Measurements from ENCODE around the gene SEMA4F. TPM values are rescaled to one million over a fixed set of nuclear protein-coding genes. Genes with fewer than 3 reads are reported as not detected.

Gene SEMA4F
- total RNA-seq, 1 experiment from 2014 or later = 12.7 TPM

DNA sequence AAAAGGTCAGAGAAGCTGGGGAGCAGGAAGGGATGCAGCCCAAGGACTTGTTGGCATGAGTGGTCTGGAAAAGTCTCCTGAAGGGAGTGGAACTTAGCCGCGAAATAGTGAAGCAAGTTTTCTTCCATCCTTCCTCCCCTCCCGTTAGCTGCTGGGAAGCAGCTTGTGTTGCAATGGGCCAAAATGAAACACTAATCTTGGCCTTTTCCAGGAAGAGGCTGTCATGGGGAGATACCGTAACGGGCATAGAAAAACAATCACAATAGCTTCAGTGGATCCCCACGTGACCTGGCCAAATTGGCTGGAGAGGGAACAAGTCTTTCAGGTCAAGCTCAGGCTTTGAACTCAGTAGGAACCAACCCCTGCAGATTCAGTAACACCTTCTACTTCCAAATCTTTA is 49.3 kb downstream of the SEMA4F start:
- no peak for DNase-seq (ENCODE audit: low read depth)

DNA sequence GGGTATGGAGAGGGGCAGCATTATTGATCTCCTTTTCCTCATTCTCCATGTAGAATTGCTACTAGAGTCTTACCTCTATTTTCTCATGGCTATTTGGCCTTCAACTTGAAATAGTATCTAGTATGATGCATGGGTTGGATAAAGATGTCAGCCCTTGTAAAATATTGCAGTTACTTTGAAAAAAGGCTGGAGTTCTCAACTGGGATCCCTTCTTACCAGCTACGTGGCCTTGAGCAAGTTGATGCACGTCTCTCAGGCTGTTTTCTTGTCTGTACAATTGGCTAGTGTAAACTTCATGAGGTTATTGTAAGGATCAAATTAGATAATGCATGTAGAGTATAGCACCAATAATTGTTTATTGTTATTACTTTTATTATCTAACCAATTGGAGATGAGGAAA is 50.2 kb downstream of the SEMA4F start:
- no peak for DNase-seq (ENCODE audit: low read depth)

DNA sequence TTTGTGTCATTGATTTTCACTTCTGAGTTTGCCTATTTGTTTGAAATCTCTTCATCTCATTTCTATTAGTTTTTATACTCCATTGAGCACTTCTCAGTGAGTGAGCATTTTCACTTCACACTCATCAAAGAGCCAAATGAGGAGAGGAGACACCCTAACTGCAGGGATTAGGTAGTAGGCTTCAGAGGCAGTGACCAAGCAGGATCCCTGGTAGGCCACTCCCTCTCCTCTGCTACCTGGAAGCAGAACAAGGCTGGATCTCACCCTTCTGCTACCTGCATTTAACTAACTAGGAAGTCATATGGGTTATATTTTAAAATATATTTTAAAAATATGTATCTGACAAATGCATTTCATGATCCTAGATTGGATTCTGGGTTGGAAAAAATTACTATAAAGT is 52.7 kb downstream of the SEMA4F start:
- DNase-seq (ENCODE audit: low read depth) = no peak

DNA sequence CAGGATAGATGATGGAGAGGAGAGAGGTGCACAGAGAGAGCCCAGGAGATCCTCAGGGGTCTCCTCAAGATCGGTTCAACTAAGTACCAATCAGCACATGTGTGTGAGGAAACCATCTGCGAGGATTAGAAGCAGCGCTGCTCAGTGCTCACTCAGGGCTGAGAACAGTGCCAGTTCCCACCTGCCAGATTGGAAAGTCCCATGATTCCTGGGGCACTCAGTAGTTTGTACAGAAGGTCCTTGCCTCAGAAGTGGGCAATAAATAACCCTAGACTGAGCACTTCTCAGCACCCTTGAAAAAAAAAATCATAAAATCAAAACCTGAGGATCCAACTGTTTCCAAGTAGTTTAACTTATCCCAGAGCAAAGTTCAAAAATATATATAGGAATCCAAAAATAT is 53.8 kb downstream of the SEMA4F start:
- no peak for DNase-seq (ENCODE audit: low read depth)

DNA sequence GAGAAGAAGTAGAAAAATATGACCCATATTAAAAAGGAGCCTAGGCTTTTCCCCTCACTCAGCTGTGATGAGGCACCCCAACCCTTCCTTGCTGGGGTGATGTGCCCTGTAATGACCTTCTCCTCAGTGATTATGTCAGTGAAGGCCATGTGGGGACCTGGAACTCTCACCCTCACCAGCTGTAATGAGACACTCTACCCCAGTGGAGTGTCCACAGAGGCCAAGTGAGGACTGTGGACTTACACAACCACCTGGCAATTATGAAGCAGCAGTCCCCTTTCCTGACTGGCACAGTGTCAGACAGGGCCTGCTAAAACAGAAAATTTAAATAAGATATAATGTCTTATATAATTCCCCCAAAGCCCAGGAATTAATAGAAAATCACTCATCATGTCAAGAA is 54.2 kb downstream of the SEMA4F start:
- DNase-seq (ENCODE audit: low read depth) = no peak

DNA sequence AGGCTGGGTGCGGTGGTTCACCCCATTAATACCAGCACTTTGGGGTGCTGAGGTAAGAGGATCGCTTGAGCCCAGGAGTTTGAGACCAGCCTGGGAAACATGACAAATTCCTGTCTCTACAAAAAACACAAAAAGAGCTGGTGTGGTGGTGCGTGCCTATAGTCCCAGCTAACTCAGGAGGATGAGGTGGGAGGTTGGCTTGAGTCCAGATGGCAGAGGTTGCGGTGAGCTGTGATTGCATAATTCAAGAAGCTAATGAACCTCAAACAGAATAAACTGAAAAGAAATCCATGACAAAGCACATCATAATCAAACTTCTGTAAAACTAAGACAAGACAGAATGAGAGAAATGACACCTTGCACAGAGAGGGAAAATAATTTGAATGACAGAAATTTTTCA is 54.8 kb downstream of the SEMA4F start:
- DNase-seq (ENCODE audit: low read depth) = peak; percentile 79

DNA sequence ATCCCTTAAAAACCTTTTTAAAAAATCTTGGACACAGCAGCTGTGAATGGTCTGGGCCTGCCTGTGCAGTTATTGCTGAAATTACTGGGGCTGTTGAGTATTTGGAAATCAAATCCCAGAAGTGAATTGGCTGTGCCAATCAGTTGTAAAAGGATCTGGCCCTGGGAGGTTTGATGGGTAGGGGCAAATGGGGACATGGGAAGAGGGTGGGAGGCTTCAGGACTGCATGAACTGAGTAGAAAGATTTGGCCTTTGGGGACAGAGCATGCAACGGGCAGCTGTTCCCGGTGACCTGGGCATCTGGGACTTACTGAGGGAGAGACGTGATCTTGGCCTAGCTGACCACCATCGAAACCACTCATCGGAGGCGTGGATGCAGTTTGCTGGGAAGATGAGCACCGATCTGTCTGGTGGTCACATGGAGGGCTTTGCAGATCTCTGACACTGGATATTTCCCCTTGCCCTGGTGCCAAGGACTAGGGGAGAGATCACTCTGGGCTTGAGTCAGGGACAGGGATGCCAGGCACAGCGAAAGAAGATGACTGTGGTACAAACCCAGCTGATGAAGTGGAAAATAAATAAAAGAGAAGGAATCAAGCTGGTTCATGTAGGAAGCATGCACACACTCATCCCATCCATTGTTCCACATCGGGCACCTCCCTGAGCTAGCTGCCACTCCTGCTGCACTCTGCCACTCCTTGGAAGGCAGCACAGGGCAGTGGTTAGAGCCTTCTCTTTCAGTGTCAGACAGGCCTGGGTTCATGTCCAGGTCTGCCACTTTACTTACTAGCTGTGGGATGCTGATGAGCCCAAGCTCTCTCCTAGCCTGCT is 58.4 kb downstream of the SEMA4F start:
- peak; percentile 26 for DNase-seq (ENCODE audit: low read depth)

DNA sequence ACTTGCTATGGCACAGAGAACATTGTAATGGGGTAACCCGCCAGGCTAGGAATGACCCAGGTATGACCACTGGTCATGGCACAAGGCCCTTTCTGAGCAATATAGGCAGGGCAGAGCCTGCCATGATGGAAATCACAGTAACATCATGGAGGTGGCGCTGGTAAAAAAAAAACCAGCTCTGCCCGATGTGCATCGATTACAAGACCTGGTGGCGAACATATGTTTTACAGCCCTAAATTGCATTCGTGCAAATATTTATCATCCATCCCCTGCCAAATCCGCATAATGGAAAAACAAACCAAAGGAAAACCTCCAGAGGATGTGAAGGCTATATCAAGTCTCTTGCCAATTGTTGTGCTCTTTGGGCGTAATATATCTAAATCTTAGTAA is 60.6 kb downstream of the SEMA4F start:
- no peak for DNase-seq (ENCODE audit: low read depth)

DNA sequence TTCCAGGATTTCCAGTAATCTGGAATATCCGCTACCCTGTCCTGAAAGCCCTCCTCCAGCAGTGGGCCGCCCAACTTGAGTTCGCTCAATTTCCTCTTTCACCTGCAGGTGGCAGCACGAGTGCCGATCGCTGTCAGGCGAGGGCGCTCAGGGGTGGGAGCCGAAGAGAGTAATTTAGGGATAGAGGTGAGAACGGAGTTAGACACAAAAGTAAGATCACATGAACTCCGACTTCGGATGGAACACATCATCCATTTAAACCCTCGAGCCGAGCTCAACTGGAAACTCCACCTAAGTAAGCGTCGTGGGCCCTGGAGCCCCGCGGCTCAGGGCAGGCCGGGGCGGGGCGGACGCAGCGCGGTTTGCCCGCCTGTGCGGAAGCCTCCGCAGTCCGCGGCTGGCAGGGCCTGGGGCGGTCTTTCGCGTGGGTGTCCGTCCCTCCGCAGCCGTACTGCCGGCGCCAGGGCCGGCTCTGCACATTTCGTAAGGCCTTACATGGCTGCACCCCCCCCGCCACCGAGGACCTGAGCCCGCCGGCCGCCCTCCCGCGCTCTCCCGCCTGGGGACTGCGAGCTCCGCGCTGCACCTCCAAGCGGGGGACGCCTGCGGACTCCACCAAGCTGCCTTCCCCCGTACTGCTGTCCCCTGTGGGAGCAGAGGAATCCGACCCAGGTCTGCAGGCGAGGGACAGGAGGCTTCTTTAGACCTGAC is 61.2 kb downstream of the SEMA4F start:
- peak; percentile 76 for DNase-seq (ENCODE audit: low read depth)

DNA sequence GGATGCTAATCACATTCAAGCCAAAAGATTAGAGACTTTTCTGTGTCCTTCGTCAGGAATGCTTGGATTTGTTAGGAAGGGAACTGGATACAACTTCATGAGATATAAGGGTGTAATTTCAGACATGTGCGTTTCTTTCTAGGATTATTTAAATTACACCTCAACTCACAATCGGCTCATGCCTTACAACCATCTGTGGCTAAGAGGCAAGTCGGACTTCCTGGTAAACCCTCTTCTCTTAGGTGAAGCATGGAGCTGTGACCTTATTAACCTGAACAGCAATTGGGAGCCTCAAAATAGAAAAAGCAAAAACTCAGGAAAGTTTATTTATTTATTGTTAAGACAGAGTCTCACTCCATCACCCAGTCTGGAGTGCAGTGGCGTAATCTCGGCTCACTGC is 61.8 kb downstream of the SEMA4F start:
- DNase-seq (ENCODE audit: low read depth) = no peak

DNA sequence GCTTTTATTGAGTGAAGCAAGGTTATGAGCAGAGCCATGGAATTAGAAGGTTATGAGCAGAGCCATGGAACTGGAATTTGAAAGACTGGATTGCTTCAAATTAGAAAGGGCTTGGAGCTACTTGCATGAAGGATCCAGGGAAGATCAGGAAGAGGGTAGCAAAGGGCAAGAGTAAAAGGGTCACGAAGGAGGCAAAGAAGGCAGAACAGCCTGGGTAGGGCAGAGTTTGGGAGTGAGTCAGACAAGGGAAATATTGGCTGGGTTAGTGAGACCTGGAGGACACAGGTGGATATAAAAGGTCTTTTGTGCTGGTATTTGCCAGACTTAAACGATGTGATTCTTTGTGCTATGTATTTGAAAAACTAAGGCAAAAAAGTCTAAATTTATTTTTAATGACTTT is 65.0 kb downstream of the SEMA4F start:
- peak; percentile 20 for DNase-seq (ENCODE audit: low read depth)

DNA sequence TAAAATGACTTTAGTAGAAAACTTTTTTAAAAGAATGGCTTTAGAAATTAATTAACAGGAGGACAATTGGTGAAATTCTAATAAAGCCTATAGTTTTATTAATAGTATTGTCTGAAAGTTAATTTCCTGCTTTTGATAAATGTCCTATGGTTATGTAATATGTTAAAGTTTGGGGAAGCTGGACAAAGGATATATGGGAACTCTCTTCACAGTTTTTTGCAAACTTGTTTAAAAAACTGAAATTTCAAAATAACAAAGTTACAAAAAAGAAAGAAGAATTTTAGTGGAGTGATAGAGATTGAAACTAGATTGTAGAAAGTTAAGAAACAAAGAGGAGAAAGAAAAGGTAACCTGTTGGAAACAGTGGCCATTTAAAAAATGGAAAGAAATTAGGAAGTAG is 67.3 kb downstream of the SEMA4F start:
- DNase-seq (ENCODE audit: low read depth) = no peak

DNA sequence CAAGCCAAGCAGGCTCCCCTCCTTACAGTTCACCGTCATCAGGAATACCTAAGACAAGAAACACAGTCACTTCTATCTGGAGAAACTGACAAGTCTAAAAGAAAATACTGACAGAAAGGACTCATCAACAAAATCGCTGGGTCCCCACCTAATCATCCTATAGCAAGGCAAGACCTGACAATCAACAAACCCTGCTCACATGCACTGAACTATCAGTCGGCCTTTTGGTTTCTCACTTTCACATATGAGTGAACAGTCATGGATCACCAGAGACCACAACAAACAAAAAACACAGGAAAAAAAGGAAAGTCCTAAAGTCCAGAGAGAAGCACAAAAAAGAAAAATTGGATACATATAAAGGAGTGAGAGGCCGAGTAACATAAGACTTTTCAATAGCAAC is 70.4 kb downstream of the SEMA4F start:
- no peak for DNase-seq (ENCODE audit: low read depth)

DNA sequence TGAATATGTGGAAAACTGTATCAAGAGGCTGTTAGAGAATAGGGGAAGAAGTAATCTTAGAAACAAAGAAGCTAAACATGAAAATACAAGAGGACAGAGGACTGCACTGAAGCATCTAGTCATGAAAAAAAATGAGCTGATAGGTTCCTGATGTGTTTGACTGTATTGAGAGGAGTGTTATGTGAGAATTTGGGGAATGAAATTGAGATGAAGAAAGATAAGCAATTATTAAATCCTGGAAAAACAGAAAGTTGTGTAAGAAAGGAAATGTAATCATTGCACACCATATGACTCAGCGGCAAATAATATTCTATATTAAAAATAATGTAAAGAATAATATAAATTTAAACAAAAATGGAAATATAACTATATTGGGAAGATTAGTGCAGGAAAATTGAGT is 71.2 kb downstream of the SEMA4F start:
- DNase-seq (ENCODE audit: low read depth) = no peak

DNA sequence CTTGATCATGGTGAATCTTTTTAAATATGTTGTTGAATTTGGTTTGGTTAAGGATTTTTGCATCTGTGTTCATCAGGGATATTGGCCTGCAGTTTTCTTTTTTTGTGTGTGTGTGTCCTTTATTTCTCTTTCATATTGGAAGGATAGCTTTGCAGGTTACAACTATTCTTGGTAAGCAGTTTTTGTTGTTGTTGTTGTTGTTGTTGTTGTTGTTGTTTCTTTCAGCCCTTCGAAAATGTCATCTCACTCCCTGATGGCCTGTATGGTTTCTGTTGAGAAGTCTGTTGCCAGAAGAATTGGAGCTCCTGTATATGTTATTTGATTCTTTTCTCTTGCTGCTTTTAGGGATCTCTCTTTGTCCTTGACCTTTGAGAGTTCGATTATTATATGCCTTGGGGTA is 74.8 kb downstream of the SEMA4F start:
- no peak for DNase-seq (ENCODE audit: low read depth)

DNA sequence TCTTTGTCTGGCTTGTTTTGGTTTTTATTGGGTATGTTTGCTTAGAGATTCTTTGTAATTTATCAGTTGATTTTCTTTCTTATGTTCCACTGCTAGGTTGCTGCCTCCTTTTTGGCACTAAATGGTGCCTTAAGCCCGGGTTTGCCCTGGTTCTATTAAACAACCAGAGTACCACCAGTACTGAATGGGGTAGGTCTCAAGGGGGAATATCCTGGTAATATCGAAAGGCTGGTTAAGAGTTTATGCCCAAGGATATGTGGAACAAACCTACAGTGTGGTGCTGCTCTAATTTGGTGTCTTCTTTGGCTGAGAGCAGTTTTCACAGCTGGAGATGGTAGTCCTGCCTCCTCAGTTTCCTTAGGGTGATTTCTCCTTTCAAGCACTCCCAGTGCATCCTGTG is 76.5 kb downstream of the SEMA4F start:
- DNase-seq (ENCODE audit: low read depth) = peak; percentile 32

Other genes starting within 250 kb of the SEMA4F start
- gene C2orf81, start 232.6 kb upstream of the SEMA4F start, total RNA-seq (2014; rRNA removed; shearing (Covaris generic)) = 0.37 and 2.2 TPM in 2 replicates
- gene WDR54, start 232.5 kb upstream of the SEMA4F start, total RNA-seq (2014; rRNA removed; shearing (Covaris generic)) = 59.7 and 66.7 TPM in 2 replicates
- 15.8 and 21.1 TPM in 2 replicates for gene RTKN, start 212.3 kb upstream of the SEMA4F start, total RNA-seq (2014; rRNA removed; shearing (Covaris generic))
- 19.0 and 19.6 TPM in 2 replicates for gene INO80B, start 199.2 kb upstream of the SEMA4F start, total RNA-seq (2014; rRNA removed; shearing (Covaris generic))
- gene WBP1, start 195.8 kb upstream of the SEMA4F start, total RNA-seq (2014; rRNA removed; shearing (Covaris generic)) = 31.0 and 47.8 TPM in 2 replicates
- gene MOGS, start 188.9 kb upstream of the SEMA4F start, total RNA-seq (2014; rRNA removed; shearing (Covaris generic)) = 66.5 and 68.5 TPM in 2 replicates
- gene MRPL53, start 181.6 kb upstream of the SEMA4F start, total RNA-seq (2014; rRNA removed; shearing (Covaris generic)) = 79.3 and 113 TPM in 2 replicates
- 12.7 and 13.2 TPM in 2 replicates for gene CCDC142, start 171.2 kb upstream of the SEMA4F start, total RNA-seq (2014; rRNA removed; shearing (Covaris generic))
- 18.7 and 26.0 TPM in 2 replicates for gene TTC31, start 171.2 kb upstream of the SEMA4F start, total RNA-seq (2014; rRNA removed; shearing (Covaris generic))
- 0.84 and 4.0 TPM in 2 replicates for gene LBX2, start 154.6 kb upstream of the SEMA4F start, total RNA-seq (2014; rRNA removed; shearing (Covaris generic))
- gene PCGF1, start 146.6 kb upstream of the SEMA4F start, total RNA-seq (2014; rRNA removed; shearing (Covaris generic)) = 27.2 and 29.8 TPM in 2 replicates
- not detected in 2 replicates for gene TLX2, start 139.8 kb upstream of the SEMA4F start, total RNA-seq (2014; rRNA removed; shearing (Covaris generic))
- gene DQX1, start 128.0 kb upstream of the SEMA4F start, total RNA-seq (2014; rRNA removed; shearing (Covaris generic)) = 0.13 and 0.18 TPM in 2 replicates
- gene AUP1, start 124.5 kb upstream of the SEMA4F start, total RNA-seq (2014; rRNA removed; shearing (Covaris generic)) = 169 and 184 TPM in 2 replicates
- 84.5 and 94.6 TPM in 2 replicates for gene HTRA2, start 124.3 kb upstream of the SEMA4F start, total RNA-seq (2014; rRNA removed; shearing (Covaris generic))
- 48.5 and 49.8 TPM in 2 replicates for gene LOXL3, start 100.3 kb upstream of the SEMA4F start, total RNA-seq (2014; rRNA removed; shearing (Covaris generic))
- gene DOK1, start 99.5 kb upstream of the SEMA4F start, total RNA-seq (2014; rRNA removed; shearing (Covaris generic)) = 62.1 and 66.8 TPM in 2 replicates
- gene M1AP, start 5.9 kb upstream of the SEMA4F start, total RNA-seq (2014; rRNA removed; shearing (Covaris generic)) = 0.03 and 0.13 TPM in 2 replicates
- 13.3 and 18.2 TPM in 2 replicates for gene HK2, start 179.9 kb downstream of the SEMA4F start, total RNA-seq (2014; rRNA removed; shearing (Covaris generic))